HG03066 (cell line): Measurements from ENCODE around the gene INPP5E.

Experiments used
- ATAC-seq: cut with Tn5 transposase; IDR thresholded peaks from one replicate; pipeline ENCODE4 v1.9.1; 2021; ENCODE audit warnings: low read depth; ENCODE audit not compliant: unreplicated experiment

Gene INPP5E

GRCh38 chr9:136393531-136393930 lies 46.1 kb downstream of the INPP5E start:
- no peak for ATAC-seq

DNA sequence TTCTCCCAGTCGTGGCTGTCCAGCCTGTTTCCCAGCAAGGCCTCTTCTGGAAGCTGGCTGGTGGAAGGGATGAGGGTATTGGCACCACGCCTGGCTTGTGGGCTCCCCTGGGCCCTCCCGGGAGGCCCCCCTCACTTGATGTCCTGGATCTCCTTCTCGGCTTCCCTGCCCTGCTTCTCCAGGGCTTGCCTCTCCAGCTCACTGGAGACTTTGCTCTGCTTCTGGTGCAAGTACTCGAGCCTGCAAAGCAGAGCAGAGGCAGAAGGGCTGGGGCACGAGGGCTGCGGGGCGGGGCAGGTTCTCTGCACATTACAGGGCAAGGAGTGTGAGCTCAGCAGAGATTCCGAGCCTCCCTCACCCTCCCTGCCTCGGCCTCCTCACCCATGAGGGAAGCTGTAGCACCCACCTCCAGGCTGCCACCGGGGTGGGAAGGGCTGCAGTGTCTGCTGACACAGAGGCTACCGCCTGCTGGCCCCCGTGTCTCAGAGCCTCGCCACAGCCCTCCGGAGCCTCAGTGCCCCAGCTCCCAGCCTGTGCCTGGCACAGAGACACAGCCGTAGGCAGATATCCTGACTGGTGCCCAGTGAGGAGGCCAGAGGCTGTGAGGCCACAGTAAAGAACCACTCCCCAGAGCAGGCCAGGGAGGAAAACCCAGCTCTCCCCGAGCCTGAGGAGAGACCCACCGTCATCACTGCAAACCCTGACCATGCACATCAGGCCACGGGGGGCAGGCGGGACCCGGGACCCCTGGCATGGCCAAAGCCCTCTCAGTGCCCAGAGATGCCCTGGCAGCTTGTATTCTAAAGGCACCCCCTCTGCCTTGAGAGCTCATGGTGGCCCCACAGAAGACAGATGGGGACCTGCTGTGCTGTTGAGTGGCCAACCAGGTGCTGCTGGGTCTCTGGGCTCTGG lies 46.9 kb downstream of the INPP5E start:
- no peak for ATAC-seq

DNA sequence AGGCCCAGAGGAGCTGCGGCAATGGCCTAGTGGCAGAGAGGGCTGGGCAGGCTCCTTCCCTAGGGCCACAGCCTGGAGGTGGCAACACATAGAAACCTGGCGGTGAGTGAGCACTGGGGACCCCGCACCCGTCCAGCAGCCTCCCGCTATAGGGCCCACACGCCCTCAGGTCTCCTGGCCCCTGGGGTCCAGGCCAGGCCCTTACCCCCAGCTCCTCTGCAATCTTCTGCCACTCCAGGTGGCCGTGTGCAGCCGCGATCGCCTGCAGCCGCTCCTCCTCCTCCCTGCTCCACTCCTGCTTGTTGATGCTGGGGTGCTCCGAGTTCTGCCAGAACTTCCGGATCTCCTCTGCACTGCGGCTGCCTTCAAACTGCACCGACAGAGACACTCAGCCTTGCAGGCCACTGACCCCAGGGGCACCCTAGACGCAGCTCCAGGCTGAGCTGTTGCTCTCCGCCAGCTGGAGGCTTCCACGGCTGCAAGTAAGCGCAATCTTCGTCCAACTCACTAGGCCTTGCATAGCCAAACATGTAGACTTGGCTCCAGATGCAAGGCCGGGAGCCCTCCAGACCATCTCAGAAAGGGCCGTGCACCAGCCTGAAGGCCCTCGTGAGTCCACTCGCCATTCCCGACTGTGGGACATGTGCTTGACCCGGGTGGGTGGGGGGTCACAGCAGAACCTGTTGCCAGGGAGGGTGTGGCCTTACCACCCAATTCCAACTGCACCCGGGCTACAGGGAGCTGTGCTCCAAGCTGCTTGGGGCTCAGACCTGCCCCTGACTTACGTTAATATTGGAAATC lies 47.7 kb downstream of the INPP5E start:
- ATAC-seq = no peak

- no peak for ATAC-seq
Observed at GRCh38 chr9:136389396-136389795, 50.2 kb downstream of the INPP5E start.

GRCh38 chr9:136387217-136387616 lies 52.4 kb downstream of the INPP5E start:
- ATAC-seq = no peak

DNA sequence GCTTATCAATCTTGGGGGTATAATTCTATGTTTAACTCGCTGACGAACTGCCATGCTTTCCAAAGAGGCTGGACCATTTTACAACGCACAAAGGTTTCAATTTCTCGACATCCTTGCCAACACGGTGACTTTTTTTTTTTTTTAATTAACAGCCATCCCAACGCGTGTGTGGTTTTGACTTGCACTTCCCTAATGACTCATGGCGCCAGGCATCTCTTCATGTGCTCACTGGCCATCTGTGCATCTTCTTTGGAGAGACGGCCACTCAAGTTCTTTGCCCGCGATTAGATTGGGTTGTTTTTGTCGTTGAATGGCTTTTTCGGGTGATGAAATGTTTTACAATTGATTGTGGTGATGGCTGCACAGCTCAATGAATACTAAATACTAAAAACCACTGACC lies 53.6 kb downstream of the INPP5E start:
- no peak for ATAC-seq

DNA sequence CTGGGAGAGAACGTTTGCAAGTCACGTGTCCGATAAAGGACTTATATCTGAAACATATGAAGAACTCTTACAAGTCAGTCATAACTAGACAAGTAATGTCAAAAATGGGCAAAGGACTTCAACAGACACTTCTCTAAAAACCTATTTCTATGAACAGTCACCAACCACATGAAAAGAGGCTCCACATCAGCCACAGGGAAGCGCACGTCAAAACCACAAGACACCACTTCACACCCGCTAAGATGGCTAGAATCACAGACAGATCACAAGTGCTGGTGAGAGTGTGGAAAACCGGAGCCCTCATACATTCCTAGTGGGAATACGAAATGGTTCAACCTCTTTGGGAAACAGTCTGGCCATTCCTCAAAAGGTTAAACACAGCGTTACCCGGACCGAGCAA lies 54.6 kb downstream of the INPP5E start:
- no peak for ATAC-seq

- no peak for ATAC-seq
Observed at GRCh38 chr9:136383436-136383835, 56.2 kb downstream of the INPP5E start.

DNA sequence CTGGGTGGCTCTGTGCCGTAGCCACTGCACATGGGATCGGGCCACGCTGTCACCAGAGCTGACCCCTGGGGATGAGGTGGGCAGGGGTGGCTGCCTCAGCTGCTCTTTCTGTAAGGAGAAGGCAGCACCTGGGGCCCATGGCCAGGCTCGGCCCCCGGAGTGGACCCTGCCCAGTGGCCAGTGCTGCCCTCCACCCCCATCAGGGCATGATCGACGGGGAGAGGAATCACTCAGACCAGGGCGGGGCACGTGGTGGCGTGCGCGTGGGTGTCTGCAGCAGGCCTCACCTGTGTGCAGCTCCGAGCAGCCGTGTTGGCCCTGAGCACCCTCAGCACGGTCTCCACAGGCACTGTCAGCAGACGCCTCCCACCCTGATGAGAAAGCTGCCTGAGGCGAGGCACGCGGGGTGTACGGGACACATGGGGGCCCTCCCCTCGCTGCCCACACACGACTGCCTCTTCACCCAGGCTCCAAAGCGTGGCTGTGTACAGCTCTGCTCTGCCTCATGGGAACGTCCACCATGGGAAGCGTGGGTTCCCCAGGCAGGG lies 57.6 kb downstream of the INPP5E start:
- no peak for ATAC-seq

- ATAC-seq = no peak
Observed at GRCh38 chr9:136381311-136381710, 58.3 kb downstream of the INPP5E start.

DNA sequence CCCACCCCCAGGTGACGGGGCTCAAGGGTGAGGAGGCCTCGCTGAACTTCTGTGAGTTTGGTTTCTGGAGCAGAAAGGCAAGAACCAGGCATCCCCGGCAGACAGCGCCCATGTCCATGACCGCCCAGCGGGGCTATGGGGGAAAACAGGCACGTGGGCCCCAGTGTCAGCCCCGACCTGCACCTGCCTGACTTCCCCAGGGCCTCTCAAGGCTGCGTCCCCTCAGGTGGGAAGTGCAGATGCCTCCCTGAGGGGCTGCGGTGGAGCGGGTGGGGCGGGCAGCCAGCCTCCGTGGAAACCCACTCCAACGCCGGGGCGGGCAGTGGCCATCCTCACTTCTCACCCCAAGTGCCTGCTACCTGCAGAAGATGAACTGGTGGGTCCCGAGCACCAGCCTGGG lies 59.3 kb downstream of the INPP5E start:
- no peak for ATAC-seq

- no peak for ATAC-seq
Observed at GRCh38 chr9:136379891-136380290, 59.8 kb downstream of the INPP5E start.

DNA sequence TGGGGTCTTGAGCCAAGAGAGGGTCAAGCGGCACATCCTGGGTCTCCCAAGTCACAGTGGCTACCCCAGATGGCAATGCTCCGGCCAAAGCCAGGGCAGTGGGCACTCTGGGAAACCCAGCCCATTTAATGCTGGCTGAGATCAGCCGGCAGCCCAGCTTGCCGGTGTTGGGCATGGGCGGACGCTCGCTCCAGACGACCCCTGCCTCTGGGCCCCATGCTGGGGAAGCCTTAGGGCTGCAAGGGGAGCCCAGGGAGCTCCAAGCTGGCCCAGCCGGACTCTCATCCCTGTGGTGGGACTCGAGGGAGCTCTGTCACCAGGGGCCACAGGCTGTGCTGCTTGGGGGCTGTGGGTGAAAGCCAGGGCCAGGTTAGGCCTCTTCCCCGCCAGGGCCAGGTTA lies 60.2 kb downstream of the INPP5E start:
- no peak for ATAC-seq

GRCh38 chr9:136379003-136379287 lies 60.7 kb downstream of the INPP5E start:
- ATAC-seq = no peak
